CD4-positive, alpha-beta T cell treated with Interleukin-12 subunit alpha and Interleukin-12 subunit beta, for 1 hour (primary cell): Measurements from ENCODE around the gene NLGN2.

ENCODE experiments used
- DNase-seq: peaks from one replicate; pipeline ENCODE4 v3.0.0-alpha.2; 2020

The NLGN2 gene

GRCh38 chr17:7438656-7439460, 31.2 kb downstream of the NLGN2 start:
- DNase-seq, result no peak

DNA sequence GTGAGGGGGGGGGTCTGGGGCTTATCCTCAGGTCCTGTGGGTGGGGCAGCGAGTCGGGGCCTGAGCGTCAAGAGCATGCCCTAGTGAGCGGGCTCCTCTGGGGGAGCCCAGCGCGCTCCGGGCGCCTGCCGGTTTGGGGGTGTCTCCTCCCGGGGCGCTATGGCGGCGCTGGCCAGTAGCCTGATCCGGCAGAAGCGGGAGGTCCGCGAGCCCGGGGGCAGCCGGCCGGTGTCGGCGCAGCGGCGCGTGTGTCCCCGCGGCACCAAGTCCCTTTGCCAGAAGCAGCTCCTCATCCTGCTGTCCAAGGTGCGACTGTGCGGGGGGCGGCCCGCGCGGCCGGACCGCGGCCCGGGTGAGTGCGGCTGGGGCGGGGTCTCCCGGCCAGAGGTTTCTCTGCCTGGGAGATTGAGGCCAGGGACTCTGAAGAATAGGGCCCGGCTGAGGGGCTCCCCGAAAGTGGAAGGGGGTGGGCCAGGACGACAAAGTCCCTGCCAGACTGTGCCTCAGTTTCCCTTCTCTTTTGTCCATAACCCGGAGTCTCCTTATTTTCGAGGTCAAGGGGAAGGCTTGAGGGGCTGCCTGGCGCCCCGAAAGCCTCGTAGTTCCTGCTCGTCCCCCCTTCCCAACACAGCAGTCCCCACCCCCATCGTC, 31.9 kb downstream of the NLGN2 start, which contains the start of gene FGF11:
TSS of gene FGF11 (plus strand) at position 51 of the 651 bp plus-strand sequence. CDS start at position 160, 109 bp downstream.
- no peak for DNase-seq

- peak; percentile 35 for DNase-seq
Observed at GRCh38 chr17:7440113-7440833, 32.6 kb downstream of the NLGN2 start.

DNA sequence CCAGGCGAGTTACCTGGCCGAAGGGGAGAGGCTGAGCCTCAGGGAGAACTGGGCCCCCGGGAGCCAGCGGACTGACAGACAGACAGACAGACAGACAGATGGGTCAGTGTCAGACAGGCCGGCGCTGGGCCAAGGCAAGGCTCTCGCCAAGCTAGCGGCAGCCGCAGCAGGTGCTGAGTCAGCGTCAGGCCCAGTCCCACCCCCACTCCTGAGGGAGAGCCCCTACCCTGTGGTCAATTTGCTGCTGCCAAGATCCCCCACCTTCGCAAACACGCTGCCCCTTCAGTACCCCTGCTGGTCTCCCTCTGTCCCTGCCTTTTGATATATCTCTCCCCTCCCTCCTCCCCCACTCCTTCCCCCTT, 33.2 kb downstream of the NLGN2 start:
- DNase-seq, result no peak

- DNase-seq, result no peak
Observed at GRCh38 chr17:7441266-7441665, 33.6 kb downstream of the NLGN2 start.

DNA sequence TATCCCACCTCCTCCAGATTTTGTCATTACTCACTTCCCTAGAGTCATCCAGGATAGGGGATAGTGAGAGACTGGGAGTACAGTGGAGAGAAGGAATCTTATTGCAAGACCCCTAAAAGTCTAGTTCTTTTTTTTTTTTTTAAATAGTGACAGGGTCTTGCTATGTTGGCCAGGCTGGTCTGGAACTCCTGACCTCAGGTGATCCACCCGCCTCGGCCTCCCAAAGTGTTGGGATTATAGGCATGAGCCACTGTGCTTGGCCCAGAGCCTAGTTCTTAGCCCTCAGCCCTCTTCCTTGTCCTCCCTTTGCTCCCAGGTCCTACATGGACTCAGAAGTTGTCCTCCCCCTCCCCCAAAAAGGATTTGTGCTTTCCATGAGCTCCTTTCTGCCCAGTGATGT, 34.5 kb downstream of the NLGN2 start:
- DNase-seq, result no peak

GRCh38 chr17:7443499-7444485, 36.1 kb downstream of the NLGN2 start:
- no peak for DNase-seq

DNA sequence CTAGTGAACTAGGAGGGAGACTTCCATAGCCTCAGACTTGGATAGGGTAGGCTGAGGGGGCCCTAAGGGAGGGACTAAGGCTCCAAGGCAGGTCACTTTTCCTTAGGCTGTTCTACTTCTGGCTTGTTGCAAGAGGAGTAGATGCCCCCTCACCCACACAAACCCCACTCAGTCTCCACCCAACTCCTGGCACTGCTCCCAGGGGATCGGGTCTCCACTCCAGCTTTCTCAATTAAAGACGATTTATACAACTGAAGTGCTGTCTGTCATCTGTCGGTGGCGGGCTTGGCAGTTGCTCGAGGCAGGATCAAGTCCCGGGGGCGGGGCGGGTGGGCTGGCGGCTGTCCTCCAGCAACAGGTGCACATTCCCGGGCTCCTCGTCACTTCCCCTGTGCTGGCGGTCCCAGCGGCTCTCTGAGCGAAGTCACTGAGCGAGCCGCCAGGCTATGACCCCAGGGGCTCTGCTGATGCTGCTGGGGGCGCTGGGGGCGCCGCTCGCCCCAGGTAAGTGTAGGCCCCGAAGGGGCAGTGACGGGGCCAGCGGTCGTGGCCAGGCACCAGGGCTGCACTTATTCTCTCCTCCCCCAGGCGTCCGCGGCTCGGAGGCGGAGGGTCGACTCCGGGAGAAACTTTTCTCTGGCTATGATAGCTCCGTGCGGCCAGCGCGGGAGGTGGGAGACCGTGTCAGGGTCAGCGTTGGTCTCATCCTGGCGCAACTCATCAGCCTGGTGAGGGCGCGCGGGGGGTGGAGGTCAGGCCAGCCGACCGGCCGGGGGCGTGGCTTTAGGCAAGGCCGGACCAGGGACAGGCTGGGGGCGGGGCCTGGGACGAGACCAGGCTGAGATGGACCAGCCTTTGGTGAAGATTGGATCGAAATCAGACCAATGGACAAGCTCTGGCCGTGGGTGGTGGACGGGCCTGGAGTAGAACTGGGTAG, 37.3 kb downstream of the NLGN2 start, which contains the start of gene CHRNB1:
TSS of gene CHRNB1 (plus strand) at position 380 of the 937 bp plus-strand sequence. CDS start at position 447, 67 bp downstream.
- DNase-seq, result no peak

GRCh38 chr17:7445619-7445968, 37.9 kb downstream of the NLGN2 start:
- DNase-seq, result peak; percentile 48

- no peak for DNase-seq
Observed at GRCh38 chr17:7448461-7448860, 40.8 kb downstream of the NLGN2 start.

GRCh38 chr17:7459961-7460545, 52.4 kb downstream of the NLGN2 start:
- no peak for DNase-seq

DNA sequence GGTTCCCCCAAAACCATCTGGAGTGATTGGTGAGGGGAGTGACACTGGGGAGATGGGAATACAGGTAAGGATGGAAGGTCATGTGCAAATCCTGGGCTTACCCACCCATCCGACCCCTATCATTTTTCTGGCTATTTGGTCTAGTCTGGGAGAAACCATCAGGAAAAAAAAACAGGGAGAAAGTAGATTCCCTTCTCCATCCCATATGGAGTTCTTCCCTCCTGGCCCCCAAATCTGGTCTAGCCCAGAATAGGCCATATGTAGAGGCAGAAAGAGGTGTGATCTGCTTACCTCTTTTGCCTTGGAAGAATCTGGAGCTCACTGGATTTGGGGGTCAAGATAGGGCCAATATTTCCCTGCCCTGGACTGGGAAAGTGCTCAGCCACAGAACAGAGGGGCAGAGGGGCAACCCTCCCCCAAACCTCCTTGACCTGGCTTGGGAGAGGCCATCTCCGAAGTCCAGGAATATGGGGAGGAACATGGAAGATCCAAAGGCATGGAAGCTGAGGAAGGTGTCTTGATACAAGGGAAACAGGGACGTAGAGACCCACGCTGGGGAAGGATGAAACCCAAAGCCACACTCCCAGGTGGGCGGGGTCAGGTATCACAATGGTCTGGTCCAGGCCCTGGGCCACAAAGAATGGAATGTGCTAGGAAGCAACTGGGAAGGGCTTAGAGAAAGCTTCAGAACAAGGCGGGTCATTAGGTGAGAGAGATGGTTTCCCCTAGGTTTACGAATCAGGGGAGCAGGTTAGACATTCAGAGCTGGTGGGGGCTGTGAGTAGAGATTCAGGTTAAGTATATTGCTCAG, 53.4 kb downstream of the NLGN2 start:
- no peak for DNase-seq

- DNase-seq, result no peak
Observed at GRCh38 chr17:7462474-7463371, 55.1 kb downstream of the NLGN2 start.

- DNase-seq, result no peak
Observed at GRCh38 chr17:7463372-7463846, 55.8 kb downstream of the NLGN2 start.

DNA sequence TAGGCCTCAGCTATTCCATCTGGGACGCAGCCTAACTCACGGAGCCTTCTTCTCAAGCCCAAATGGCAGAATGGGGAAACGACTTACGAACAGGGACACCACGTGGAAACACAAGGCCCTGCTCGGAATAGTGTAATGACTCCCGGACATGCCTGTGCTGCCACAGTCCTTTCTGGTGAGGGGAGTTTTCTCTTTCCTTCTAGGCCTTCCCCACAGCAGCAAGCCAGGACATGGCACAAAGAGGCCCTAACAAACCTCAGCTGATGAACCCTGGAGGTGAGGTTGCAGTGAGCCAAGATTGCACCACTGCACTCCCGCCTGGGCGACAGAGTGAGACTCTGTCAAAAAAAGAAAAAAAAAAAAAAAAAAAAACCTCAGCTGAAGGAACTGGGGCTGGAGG, 56.4 kb downstream of the NLGN2 start:
- DNase-seq, result no peak

DNA sequence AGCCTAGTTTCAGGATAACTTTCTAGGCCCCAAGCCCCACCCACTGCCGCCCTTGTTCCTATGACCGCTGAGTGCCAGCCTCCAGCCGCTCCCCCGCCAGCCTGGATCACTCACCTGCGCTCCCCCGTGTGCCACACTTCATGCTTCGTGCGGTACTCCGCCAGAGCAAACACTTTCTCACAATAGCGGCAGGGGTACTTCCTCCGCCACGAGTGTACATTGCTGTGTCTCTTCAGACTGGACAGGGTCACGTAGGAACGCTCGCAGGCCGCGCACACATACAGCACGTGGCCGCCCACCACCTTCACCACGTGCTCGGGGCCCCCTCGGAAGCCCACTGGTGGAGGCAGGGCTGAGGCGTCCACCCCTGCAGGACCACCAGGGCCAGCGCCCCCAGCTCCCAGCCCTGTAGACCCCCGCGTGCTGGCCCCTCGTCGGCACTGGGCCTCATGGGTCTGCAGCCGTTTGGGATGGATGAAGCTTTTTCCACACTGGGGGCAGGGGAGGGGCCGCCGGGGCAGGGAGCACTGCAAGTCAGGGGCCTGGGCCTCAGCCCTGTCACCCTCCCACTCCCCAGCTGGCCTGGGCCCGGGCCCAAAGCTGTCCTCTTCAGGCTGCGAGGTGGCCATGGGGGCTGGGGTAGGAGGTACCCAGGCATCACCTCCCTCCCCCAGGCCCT, 58.1 kb downstream of the NLGN2 start:
- DNase-seq, result no peak

DNA sequence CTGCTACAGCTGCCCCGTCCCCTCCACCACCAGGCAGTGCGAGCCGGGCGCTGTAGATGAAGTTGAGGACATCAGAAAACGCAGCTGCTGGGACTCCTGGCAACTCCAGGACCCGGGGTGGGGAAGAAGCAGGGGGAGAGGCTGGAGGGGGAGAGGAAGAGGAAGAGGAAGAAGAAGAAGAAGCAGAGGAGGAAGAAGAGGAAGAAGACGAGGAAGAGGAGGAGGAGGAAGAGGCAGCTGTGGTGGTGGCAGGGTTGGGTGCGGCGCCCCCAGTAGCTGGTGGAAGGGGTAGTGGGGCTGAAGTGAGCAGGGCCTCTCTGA, 58.6 kb downstream of the NLGN2 start:
- DNase-seq, result no peak

GRCh38 chr17:7466639-7467341, 59.1 kb downstream of the NLGN2 start:
- DNase-seq, result no peak
